Fibroblast of pulmonary artery (primary cell): ENCODE data around the gene CFAP99.

ENCODE experiments used
- DNase-seq: peaks from one replicate; pipeline ENCODE4 v3.0.0-alpha.2; 2010; ENCODE audit warnings: low read depth
- H3K4me3 ChIP-seq: replicated peaks from 2 replicates; pipeline ENCODE4 v1.5.1; 2011; ENCODE audit warnings: low read depth, mild to moderate bottlenecking, control low read depth, low read length, moderate library complexity
- CTCF ChIP-seq: IDR thresholded peaks from 2 replicates; pipeline ENCODE4 v1.5.1; 2011; ENCODE audit warnings: mild to moderate bottlenecking, control low read depth, low read length, inconsistent platforms; ENCODE audit errors: missing control alignments

CFAP99 gene

GRCh38 chr4:2432004-2432403 is 13.2 kb downstream of the CFAP99 start:
- no peak overlapping the region for H3K4me3 ChIP-seq
- TF ChIP-seq CTCF: no peak
- no peak for DNase-seq

- TF ChIP-seq CTCF: no peak
- peak; percentile 45 for DNase-seq
- no peak overlapping the region for H3K4me3 ChIP-seq
Observed at GRCh38 chr4:2432991-2433530, 14.3 kb downstream of the CFAP99 start.

- TF ChIP-seq CTCF: no peak
Observed at GRCh38 chr4:2433609-2434350, 15.0 kb downstream of the CFAP99 start.

GRCh38 chr4:2434420-2434819 is 15.7 kb downstream of the CFAP99 start:
- DNase-seq: no peak
- no peak overlapping the region for H3K4me3 ChIP-seq
- no peak for TF ChIP-seq CTCF

More at GRCh38 chr4:2433609-2434350, 15.0 kb downstream of the CFAP99 start:
- no peak overlapping the region for H3K4me3 ChIP-seq
- DNase-seq: no peak

- DNase-seq: peak; percentile 16
- peak; percentile 27 for TF ChIP-seq CTCF
- H3K4me3 ChIP-seq: no peak overlapping the region
Observed at GRCh38 chr4:2436301-2436700, 17.5 kb downstream of the CFAP99 start.

- no peak for DNase-seq
- no peak for TF ChIP-seq CTCF
- H3K4me3 ChIP-seq: no peak overlapping the region
Observed at GRCh38 chr4:2436761-2437474, 18.2 kb downstream of the CFAP99 start.
